Hematopoietic multipotent progenitor cell treated with erythropoietin and hydrocortisone succinate and interleukin-3 and kit ligand, for 8 days (in vitro differentiated cells): ENCODE measurements around the gene PPM1A.

Experiments used
- DNase-seq: peaks from one replicate; pipeline ENCODE4 v3.0.0-alpha.2; 2015

PPM1A gene

GRCh38 chr14:60248697-60249318, at the start of gene PPM1A:
Gene PPM1A, plus strand, starts transcription at chr14:60249221. Its CDS starts 33,483 bp downstream, at chr14:60282704.
- DNase-seq: peak; percentile 92

DNA sequence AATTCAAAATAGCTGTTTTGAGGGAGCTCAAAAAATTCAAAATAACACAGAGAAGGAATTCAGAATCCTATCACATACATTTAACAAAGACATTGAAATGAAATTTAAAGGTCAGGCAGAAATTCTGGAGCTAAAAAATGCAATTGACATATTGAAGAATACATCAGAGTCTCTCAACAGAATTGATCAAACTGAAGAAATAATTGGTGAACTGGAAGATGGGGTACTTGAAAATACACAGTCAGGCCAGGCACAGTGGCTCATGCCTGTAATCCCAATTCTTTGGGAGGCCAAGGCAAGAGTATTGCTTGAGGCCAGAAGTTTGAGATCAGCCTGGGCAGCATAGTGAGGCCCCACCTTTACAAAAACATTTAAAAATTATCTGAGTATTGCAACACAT, 49.7 kb upstream of the PPM1A start:
- no peak for DNase-seq

GRCh38 chr14:60204104-60204842, 44.7 kb upstream of the PPM1A start:
- DNase-seq: no peak

- no peak for DNase-seq
Measured at GRCh38 chr14:60204843-60205774, 43.9 kb upstream of the PPM1A start.

DNA sequence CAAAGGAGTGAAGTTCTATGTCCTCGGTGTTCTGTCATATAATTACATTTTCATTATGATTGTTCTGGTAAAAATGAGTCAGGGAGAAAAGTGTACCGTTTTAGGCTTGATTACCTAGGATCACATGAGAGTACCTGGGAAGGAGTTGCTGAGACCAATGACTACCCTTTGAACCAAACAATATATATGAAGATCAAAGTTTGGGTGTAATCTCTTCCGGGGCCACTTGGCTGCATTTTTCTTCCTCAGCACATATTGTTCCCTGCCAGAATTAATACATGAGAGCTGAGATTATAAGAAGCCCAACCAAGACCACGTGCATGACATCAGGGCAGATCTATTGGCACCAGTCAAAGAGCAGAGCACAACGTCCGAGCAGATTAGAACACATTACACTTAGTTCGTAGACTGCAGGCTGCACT, 42.8 kb upstream of the PPM1A start:
- DNase-seq: no peak

GRCh38 chr14:60206837-60207533, 42.0 kb upstream of the PPM1A start:
- no peak for DNase-seq

DNA sequence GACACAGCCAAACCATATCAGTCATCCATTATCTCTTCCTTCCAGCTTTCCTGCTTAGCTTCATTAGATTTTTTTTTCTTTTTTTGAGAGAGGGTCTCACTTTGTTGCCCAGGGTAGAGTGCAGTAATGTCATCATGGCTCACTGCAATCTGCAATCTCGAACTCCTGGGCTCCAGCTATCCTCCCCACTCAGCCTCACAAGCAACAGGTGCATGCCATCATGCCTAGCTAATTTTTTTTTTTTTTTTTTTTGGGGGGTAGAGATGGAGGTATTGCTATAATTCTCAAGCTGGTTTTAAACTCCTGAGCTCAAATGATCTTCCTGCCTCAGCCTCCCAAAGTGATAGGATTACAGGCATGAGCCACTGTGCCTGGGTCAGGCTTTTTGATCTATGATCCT, 38.3 kb upstream of the PPM1A start:
- no peak for DNase-seq

- DNase-seq: no peak
Measured at GRCh38 chr14:60211153-60211552, 37.9 kb upstream of the PPM1A start.

GRCh38 chr14:60212503-60213371, 36.3 kb upstream of the PPM1A start:
- DNase-seq: no peak

DNA sequence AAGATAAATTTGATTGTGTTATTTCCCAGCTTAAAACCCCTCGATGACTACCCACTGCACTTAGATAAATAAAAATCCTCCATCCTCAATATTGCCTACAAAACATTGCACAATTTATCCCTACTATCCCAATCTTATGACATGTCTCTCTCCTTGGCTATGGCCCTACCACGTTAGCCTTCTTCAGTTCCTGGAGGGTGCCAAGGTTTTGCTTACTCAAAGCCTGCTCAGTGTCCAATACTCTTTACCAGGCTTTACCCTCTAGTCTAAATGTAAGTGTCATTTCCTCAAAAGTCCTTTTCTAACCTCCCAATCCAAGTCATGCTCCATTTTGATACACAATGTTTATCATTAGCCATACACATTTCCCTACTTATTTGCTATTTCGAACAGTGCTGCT, 35.0 kb upstream of the PPM1A start:
- no peak for DNase-seq

- DNase-seq: no peak
Measured at GRCh38 chr14:60214415-60215126, 34.5 kb upstream of the PPM1A start.

DNA sequence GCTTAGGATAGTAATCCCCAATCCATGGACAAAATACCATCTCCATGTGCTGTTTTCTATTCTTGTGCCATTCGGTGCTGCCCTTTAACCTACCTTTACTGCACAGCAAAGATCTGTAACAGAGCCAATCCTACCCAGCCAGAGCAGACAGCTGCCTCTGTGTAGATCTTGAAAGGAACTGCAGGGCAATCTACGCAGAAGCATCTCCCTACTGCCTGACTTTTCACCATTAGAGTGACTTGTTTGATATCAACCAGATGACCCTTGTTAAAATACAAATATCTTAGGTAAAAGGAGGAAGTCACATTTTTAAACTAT, 33.9 kb upstream of the PPM1A start:
- DNase-seq: no peak

- DNase-seq: no peak
Measured at GRCh38 chr14:60215520-60216420, 33.3 kb upstream of the PPM1A start.

DNA sequence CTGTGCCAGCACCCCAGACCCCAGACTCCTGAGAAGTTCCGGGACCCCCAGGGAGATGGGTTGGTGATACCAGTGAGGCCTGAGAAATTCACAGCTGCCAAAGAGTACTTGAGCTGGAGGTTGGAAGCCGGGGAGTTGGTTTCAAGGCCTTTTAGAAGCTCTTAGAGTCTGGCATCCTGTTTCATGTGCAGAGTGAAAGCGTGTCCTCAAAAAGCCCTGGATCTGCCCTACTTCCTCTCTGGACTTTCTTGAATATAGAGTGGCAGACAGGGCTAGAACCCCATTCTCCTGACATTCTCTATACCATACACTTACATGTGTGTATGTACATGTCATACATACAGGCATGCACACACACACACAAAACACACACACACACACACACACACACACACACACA, 31.3 kb upstream of the PPM1A start:
- DNase-seq: no peak

- no peak for DNase-seq
Measured at GRCh38 chr14:60220084-60220483, 28.9 kb upstream of the PPM1A start.

DNA sequence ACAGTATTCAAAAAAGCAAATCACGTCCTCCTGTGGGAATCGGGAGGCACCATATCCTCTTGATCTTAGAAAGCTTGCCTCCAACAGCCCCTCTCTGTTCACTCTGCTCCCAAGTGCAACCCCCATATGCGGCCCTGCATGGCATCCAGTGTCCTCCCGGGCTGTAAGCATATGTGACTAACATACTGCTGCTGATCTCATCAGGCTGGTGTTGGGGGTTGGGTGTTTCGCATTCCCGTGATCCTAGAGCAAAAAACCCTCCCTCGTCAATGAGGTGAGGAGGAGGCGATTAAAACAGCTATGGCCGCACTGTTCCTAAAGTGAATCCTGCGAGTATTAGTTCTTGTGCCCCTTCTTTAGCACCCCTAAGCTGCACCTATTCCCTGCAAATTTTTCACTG, 28.1 kb upstream of the PPM1A start:
- DNase-seq: no peak

DNA sequence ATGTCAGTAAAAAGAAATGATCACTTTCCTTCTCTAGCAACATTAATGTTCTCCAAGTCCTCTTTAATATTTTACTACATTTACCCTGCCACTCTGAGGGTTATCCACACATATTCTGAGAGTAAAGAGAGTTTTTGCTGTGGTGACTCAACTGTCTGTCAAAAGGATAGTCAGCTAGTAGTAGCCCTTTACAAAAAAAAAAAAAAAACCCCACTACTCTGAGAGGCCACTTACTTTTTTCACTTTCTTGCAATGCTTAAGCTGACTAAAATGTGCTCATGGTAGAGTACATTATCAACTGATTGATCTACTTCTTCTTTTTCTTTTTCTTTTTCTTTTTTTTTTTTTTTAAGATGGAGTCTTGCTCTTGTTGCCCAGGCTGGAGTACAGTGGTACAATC, 27.6 kb upstream of the PPM1A start:
- DNase-seq: no peak

- no peak for DNase-seq
Measured at GRCh38 chr14:60222820-60223219, 26.2 kb upstream of the PPM1A start.

DNA sequence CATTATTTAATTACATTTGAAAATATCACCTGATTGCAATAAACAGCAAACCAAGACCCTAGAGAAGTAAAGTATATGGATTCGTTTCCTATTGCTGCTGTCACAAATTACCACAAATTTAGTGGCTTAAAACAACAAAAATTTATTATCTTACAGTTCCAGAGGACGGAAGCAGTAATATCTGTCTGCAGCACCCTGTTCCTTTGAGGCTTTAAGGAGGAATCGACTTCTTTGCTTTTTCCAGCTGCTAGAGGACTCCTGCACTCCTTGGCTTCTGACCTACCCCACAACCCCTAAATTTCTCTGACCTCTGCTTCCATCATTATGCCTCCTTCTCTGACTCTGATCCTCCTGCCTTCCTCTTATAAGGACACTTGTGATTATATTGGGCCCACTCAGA, 23.8 kb upstream of the PPM1A start:
- peak; percentile 54 for DNase-seq

GRCh38 chr14:60226298-60226697, 22.7 kb upstream of the PPM1A start:
- peak; percentile 42 for DNase-seq
